Measurements from ENCODE around the gene ADGRL3.
"Not testable (repeated sequence)": the region's sequence is repeated elsewhere in the genome, so short reads cannot be mapped to it uniquely, and the experiment has no call there.

Gene ADGRL3

GRCh38 chr4:61203436-61203790 lies 3.3 kb downstream of the ADGRL3 start:
- Histone ChIP-seq H3K9ac (no peak overlapping the region), H3K27ac (no peak overlapping the region), H3K4me1 (ENCODE audit: low read depth, poor library complexity, severe bottlenecking) (no peaks in the 10 kb centered on the region), H2AFZ (ENCODE audit: low read depth) (no peak overlapping the region), H3K4me2 (no peak overlapping the region), H3K36me3 (ENCODE audit: insufficient read depth) (no peaks in the 10 kb centered on the region), H3K4me3 (IDR thresholded peaks at IDR 0.05; ENCODE audit: insufficient read depth, low read depth, low read length) (no peak overlapping the region), H3K27me3 (ENCODE audit: insufficient read depth, low read depth) (no peaks in the 10 kb centered on the region), H4K20me1 (ENCODE audit: insufficient read depth) (no peaks in the 10 kb centered on the region), H3K79me2 (ENCODE audit: insufficient read depth, low read depth) (no peaks in the 10 kb centered on the region)
- no peak for TF ChIP-seq CTCF (conservative IDR thresholded peaks at IDR 0.05; ENCODE audit: low read depth, low read length)

- TF ChIP-seq CTCF (conservative IDR thresholded peaks at IDR 0.05; ENCODE audit: low read depth, low read length), result no peak
- no peaks in the 10 kb centered on the region for H3K36me3 ChIP-seq (ENCODE audit: insufficient read depth)
- H2AFZ ChIP-seq (ENCODE audit: low read depth), result no peak overlapping the region
- H3K4me2 ChIP-seq, result no peak overlapping the region
- no peaks in the 10 kb centered on the region for H4K20me1 ChIP-seq (ENCODE audit: insufficient read depth)
- no peak overlapping the region for H3K27ac ChIP-seq
- no peaks in the 10 kb centered on the region for H3K27me3 ChIP-seq (ENCODE audit: insufficient read depth, low read depth)
- no peaks in the 10 kb centered on the region for H3K4me1 ChIP-seq (ENCODE audit: low read depth, poor library complexity, severe bottlenecking)
- no peak overlapping the region for H3K9ac ChIP-seq
- H3K4me3 ChIP-seq (IDR thresholded peaks at IDR 0.05; ENCODE audit: insufficient read depth, low read depth, low read length), result no peak overlapping the region
- H3K79me2 ChIP-seq (ENCODE audit: insufficient read depth, low read depth), result no peaks in the 10 kb centered on the region
Observed at GRCh38 chr4:61204353-61205060, 4.4 kb downstream of the ADGRL3 start.

GRCh38 chr4:61205066-61205465 lies 4.9 kb downstream of the ADGRL3 start:
- no peak overlapping the region for H3K4me3 ChIP-seq (IDR thresholded peaks at IDR 0.05; ENCODE audit: insufficient read depth, low read depth, low read length)
- H3K79me2 ChIP-seq (ENCODE audit: insufficient read depth, low read depth), result no peaks in the 10 kb centered on the region
- H3K9ac ChIP-seq, result no peak overlapping the region
- no peak overlapping the region for H2AFZ ChIP-seq (ENCODE audit: low read depth)
- no peaks in the 10 kb centered on the region for H3K4me1 ChIP-seq (ENCODE audit: low read depth, poor library complexity, severe bottlenecking)
- H3K27me3 ChIP-seq (ENCODE audit: insufficient read depth, low read depth), result no peaks in the 10 kb centered on the region
- no peak overlapping the region for H3K4me2 ChIP-seq
- no peak overlapping the region for H3K27ac ChIP-seq
- H4K20me1 ChIP-seq (ENCODE audit: insufficient read depth), result no peaks in the 10 kb centered on the region
- TF ChIP-seq CTCF (conservative IDR thresholded peaks at IDR 0.05; ENCODE audit: low read depth, low read length), result no peak
- no peaks in the 10 kb centered on the region for H3K36me3 ChIP-seq (ENCODE audit: insufficient read depth)

GRCh38 chr4:61207156-61207555 lies 7.0 kb downstream of the ADGRL3 start:
- not testable (repeated sequence) for H3K27ac ChIP-seq; H3K36me3 ChIP-seq (ENCODE audit: insufficient read depth); H2AFZ ChIP-seq (ENCODE audit: low read depth); H3K4me1 ChIP-seq (ENCODE audit: low read depth, poor library complexity, severe bottlenecking); H3K79me2 ChIP-seq (ENCODE audit: insufficient read depth, low read depth); H3K27me3 ChIP-seq (ENCODE audit: insufficient read depth, low read depth); H3K4me2 ChIP-seq; H3K9ac ChIP-seq; H3K4me3 ChIP-seq (IDR thresholded peaks at IDR 0.05; ENCODE audit: insufficient read depth, low read depth, low read length); H4K20me1 ChIP-seq (ENCODE audit: insufficient read depth)

- no peaks in the 10 kb centered on the region for H3K4me1 ChIP-seq (ENCODE audit: low read depth, poor library complexity, severe bottlenecking)
- H3K9ac ChIP-seq, result no peak overlapping the region
- no peak overlapping the region for H2AFZ ChIP-seq (ENCODE audit: low read depth)
- no peaks in the 10 kb centered on the region for H3K27me3 ChIP-seq (ENCODE audit: insufficient read depth, low read depth)
- no peak overlapping the region for H3K4me3 ChIP-seq (IDR thresholded peaks at IDR 0.05; ENCODE audit: insufficient read depth, low read depth, low read length)
- H4K20me1 ChIP-seq (ENCODE audit: insufficient read depth), result no peaks in the 10 kb centered on the region
- H3K4me2 ChIP-seq, result no peak overlapping the region
- H3K27ac ChIP-seq, result no peak overlapping the region
- TF ChIP-seq CTCF (conservative IDR thresholded peaks at IDR 0.05; ENCODE audit: low read depth, low read length), result no peak
- no peaks in the 10 kb centered on the region for H3K36me3 ChIP-seq (ENCODE audit: insufficient read depth)
- no peaks in the 10 kb centered on the region for H3K79me2 ChIP-seq (ENCODE audit: insufficient read depth, low read depth)
Observed at GRCh38 chr4:61210186-61210939, 10.2 kb downstream of the ADGRL3 start.
